HG02884 (cell line): ENCODE measurements around the gene VWA8.
"Not testable (repeated sequence)": the region's sequence is repeated elsewhere in the genome, so short reads cannot be mapped to it uniquely, and the experiment has no call there.

Experiments used
- ATAC-seq: cut with Tn5 transposase; IDR thresholded peaks from one replicate; pipeline ENCODE4 v1.9.1; 2021; ENCODE audit warnings: mild to moderate bottlenecking, moderate library complexity; ENCODE audit not compliant: unreplicated experiment

VWA8 gene

DNA sequence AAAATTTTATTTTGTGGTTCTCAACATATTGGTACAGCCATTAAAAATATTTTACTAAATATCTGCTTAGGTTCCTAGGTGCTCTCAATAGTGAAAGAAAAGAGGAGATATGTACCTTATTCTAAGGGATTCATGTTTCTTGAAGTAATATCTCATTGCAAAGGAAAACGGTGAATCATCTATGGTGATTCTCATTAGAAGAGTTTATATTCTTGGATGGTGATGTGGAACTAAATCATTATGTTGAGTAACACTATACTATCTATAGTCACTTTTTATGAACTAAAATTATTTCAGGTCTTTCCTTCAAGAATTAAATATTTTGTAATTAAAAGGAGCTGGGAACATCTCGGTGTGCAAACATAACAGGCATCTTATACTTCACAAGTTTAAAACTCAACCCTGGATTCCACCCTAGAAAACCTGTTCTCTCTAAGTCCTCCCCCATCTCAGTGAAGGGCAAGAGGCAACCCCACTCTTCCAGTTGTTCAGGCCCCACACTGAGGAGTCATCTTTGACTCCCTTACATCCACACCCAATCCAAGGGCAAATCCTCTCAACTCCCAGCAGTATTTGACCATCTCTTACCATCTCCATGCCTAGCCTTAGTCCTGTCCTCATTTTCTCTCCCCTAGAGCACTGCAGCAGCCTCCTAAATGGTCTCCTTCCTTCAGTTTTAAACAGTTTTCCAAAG, 363.4 kb downstream of the VWA8 start:
- no peak for ATAC-seq

DNA sequence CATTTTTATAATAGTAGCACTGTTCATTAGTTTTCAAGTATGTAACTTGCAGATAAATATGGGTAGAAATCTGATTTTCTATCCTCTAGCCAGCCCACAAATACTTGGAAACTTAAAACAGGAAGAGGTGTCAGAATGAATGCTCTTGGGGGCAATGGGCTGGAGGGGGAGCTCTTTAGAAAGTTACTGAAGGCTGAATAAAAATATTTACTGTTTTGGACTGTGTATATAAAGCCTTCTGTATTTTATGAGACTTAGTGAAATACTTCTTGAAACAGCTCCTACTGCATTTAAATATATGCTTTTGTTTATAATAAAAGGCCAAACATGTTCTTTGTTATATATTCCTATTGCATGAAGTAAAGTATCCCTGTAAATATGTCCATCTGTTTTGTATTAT, 364.7 kb downstream of the VWA8 start:
- no peak for ATAC-seq

DNA sequence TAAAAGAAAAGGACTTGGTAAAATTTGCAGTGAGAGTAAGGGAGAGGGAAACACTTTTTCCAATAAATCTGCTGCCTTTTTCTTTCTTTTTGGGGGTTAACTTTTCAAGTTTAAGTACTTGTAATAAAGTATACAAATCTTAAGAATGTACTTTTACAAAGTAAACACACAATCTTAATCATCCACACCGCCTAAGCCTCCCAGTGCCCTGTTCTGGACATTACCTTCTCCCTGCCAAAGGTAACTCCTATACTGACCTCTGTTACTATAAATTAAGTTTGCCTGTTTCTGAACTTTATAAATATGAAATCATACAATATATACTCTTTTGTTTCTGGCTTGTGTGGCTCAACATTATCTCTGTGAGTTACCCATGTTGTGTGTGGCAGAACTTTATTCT, 365.6 kb downstream of the VWA8 start:
- ATAC-seq: no peak

DNA sequence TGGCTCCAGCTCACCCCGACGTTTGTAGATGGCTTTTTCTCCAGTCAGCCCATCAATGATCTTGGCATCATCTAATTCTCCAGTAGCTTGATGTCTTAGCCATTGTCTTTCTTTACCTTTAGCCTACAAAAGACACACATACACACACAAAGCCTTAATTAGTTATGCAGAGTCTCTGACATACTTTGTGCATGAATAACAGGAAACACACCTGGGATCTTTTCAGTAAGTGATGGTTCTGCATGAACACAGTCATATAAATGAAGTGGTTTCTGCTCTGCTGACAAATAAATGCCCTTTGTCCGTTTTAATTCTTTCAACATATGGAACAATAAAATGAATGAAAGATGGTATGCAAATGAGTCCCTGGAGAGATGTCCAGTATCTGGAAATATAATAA, 370.3 kb downstream of the VWA8 start:
- ATAC-seq: no peak

DNA sequence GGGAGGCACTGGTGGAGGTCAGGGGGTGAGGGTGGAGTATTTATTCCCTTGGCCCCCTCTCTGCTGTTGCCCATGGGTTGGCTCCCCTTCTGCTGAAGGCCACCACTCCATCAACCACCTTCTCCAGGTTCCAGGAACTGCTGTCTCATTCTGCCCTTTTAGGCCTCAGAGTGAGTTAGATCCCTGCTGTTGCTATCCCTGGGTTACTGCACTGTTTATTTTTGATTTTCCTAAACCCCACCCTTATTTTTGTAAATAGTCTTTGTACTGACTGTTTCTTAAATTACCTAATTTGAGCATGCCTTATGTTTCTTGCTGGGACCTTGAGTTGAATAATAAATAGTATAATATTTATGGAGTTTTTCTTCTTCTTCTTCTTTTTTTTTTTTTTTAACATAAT, 370.8 kb downstream of the VWA8 start:
- ATAC-seq: no peak

DNA sequence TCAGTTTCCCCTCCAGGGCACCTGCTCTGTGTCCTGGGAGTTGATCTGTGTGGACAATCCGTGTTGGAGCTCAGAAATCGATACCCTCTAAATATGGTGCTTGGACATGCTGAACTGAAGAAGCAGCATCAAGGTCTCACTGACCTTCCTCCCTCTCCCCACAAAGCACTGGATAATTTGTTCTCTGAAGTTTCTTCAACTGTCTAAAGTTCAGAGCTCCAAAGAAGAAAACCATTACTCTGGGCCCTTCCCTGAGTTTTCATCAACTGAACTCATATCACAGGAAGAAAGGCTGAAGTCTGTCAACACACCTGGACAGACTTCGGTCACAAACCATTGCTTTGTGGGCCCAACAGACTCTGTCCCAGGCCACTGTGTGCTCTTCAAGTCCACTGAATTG, 371.5 kb downstream of the VWA8 start:
- ATAC-seq: no peak

DNA sequence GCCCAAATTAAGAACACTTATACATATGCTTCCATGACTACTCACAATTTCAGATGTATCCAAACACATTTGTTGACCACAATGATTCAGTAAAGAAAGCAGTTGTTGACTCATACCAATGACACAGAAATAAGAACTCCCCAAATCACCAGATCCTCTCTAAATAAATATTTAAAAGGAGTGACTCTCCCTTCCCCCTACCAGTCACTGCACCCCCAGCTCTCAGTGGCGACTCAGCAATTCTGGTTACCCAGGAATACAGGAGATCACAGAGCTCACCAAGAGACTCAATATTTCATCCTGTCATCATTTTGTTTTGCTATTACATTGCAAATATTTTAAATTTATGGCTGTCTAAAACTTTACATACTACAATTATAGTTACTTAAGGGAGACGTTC, 372.0 kb downstream of the VWA8 start:
- ATAC-seq: no peak

DNA sequence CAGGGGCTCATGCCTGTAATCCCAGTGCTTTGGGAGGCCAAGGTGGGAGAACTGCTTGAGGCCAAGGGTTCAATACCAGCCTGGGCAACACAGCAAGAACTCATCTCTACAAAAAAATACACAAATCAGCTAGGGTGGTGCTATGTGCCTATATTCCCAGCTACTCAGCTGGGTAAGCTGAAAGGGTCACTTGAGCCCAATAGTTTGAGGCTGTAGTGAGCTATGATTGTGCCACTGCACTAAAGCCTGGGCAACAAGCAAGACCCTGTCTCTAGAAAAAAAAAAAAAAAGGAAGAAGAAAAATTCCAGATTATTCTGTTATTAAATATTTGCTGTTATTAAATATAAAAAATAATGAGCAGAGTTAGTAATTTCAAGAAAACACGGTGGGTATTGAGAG, 372.5 kb downstream of the VWA8 start:
- ATAC-seq: no peak

DNA sequence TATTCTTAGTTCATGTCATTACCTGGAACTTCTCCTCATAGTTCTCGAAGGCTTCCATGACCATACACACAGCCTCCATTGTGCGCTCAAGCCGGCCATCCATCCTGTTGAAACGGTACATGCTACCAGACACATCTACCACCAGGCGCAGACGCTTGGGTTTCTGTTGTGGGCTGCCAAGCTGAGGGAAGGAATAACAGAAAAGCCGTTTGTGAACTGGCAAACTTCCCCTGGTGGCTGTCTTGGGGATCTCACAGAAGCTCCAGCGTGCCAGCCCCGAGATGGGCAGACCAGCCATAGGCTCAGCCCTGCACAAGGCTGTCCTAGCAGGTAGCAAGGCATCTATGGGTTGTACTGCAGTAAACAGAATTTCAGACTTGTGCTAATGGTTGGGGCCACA, 373.4 kb downstream of the VWA8 start:
- no peak for ATAC-seq

DNA sequence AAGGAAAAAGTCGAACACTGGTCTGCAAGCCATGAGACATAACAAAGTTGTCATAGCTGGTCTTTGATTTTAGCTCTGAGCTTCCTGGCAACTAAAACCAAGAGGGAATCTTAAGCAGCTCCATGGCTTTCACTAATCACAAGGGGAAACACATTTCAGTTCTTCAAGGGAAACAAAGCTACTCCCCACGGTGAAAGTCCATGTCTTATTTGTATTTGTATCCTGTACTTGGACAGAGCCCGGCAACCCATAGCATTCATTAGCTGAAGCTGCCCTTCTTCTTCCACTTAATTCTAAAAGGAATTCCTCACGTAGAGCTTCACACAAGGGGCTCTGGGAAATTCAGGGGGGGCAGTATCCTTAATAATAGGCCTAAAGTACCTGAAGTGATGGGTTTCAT, 374.7 kb downstream of the VWA8 start:
- no peak for ATAC-seq

DNA sequence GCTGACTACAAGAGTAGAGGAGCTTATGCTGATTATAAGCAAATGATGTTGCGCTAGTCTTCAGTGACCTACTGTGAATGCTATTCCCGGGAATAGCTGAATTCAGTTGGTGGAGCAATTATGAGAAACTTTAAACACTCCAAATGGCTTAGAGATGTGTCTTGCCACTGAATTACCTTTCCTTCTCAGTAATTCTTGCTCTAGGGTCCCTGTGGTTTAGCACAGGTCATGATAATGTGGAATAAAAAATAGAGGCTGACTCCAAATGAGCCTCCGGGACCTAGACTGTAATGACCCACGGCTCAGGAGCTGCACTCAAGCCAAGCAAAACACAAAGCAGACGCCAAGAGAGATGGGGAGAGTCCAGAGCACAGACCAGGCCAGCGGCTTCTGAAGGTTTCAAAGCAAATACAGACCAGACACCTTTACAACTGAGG, 378.9 kb downstream of the VWA8 start:
- no peak for ATAC-seq

DNA sequence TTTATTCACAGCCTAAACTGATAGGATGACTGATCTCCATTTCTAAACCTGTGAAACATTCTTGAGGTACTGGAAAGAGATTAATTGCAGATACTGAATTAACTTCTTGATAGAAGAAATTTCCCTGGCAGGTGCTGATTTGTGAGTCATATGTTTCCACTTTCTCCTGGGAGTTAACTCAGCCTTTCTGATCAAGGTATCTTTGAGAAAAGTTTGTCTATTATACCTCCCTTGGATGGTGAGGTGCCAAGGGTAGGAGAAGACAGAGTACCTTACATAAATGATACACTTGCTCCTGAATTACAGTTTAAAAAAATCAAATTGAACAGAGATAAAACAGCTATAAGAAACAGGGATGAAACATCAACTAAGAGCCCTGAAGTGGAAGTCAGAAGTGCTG, 380.6 kb downstream of the VWA8 start:
- ATAC-seq: no peak

DNA sequence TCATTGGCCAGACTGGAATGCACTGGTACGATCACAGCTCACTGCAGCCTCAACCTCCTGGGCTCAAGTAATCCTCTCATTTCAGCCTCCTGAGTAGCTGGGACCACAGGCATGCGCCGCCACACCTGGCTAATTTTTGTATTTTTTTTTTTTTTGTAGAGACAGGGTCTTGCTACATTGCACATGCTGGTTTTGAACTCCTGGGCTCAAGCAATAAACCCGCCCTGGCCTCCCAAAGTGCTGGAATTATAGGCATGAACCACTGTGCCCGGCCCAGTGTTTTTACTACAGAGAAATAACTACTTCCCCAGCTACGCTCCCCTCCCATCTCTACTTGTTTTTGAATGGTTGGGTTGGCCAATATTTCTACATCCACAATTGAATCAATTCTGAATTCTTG, 381.0 kb downstream of the VWA8 start:
- ATAC-seq: no peak

DNA sequence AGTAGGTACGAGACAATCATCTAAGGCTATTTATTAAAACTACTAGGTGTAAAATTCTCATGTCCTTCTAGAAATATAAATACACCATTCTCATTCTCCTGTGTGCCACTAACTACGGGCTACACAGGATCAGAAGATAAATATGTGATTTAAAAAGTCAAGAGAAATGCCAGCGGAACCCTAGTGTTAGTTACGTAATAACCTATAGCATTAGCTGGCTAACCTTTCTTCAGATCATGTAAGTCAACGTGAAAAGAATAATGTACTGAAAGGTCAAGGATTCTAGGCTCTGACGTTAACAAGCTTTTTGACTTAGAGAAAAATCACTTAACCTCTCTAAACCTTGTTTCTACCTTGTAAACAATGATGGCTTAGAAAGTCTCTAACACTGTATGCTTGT, 381.7 kb downstream of the VWA8 start:
- no peak for ATAC-seq

DNA sequence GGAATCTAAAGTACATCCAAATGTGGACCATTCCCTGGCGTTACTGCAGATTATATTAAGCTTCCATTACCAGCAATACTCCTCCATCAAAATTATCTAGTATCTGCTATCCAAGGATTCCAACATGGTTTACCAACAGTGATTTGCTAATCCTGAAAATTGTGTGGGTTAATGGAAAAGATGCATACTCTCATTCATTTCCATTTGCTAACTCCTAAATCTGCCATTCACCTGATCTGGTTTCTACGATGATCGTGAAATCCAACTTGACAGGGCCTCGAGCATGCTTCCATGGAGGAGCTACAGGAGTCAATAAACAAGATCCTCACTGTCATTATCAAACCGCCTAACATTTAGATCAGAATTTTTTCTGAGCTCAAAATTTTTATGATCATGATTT, 382.5 kb downstream of the VWA8 start:
- ATAC-seq: no peak

DNA sequence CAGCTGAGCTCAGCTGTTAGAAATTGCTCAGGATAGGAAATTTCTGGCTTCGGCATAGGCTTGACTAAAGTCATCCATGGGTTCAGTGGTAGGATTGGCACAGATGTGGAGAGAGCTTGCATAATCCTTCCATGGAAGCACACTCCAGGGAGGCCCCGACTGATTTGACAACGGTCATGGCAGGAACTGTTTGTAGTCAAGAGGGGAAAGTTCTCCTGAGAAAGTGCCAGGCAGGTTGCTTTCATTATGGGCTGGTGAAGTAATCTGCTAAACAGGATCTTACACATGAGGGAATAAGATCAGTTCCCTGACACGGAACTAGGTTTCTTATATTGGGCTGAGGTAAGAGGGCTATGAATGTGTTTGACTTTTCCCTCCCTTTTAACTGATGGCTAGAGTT, 383.5 kb downstream of the VWA8 start:
- no peak for ATAC-seq

DNA sequence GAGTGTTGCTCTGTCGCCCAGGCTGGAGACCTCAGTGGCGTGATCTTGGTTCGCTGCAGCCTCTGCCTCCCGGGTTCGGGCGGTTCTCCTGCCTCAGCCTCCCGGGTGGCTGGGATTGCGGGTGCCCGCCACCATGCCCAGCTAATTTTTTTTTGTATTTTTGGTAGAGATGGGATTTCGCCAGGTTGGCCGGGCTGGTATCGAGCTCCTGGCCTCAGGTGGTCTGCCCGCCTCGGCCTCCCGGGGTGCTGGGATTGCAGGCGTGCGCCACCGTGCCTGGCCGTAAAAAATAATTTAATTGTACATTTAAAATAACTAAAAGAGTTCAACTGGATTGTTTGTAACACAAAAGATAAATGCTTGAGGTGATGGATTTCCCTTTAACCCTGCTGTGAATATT, 387.3 kb downstream of the VWA8 start:
- not testable (repeated sequence) for ATAC-seq

DNA sequence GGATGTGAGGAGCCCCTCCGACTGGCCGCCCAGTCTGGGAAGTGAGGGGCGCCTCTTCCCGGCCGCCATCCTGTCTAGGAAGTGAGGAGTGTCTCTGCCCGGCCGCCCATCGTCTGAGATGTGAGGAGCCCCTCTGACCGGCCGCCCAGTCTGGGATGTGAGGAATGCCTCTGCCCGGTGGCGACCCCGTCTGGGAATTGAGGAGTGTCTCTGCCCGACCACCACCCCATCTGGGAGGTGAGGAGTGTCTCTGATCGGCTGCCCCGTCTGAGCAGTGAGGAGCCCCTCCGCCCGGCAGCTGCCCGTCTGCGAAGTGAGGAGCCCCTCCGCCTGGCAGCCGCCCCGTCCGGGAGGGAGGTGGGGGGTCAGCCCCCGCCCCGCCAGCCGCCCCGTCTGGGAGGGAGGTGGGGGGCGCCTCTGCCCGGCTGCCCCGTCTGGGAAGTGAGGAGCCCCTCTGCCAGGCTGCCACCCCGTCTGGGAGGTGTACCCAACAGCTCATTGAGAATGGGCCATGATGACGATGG, 389.0 kb downstream of the VWA8 start:
- ATAC-seq: not testable (repeated sequence)

DNA sequence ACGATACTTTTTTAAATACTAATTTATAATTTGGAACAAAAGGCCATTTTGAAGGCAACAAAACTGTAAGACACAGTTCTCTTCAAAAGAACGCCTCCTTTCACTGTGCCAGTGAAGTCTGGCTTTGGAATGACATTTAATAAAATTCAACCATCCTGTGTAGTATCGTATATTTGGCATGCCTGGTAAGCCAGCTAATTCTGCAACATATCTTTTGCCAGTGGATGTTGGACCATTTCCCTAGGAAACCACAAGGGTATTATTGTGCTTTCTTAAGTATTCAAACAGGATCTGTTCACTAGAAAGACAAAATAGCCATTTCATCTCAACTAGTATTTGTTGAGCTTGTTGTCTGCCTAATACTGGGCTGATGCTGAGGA, 391.9 kb downstream of the VWA8 start:
- no peak for ATAC-seq

DNA sequence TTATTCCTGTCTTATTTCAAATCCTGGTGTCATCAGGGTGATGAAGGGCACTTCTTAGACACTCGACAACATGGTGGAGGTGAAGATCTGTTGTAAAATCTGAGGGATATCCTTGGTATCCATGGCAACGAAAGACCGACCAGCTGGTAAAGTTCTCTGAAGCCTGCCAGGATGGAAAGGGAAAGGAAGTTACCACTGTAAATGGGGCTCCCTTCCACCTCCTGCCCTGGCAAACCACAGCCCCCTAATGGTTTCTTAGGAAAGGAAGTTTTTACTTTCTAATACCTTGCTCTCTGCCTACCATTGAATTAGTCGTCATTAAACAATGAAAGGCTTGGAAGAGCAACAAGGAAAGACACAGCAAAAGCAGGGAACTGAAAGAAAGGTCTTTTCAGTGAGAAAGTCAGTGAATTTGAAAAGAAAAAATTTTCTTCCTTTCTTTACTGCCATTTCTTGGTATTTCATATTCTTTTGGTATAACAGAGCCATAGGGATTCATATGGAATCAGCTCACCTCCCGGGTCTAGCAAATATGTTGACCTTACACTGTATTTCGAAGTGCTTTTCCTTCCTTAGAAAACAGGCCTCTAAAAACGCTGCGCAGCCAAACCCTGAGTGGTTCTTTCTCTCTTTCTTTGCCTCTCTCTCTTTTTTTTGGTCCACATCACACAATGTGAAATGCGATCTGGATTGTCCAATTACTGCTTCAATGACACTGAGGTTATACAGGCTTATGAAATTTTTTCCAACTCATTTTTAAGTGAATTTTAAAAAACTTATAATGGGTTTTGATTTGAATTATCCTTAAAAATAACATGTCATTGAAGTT, 392.6 kb downstream of the VWA8 start:
- ATAC-seq: no peak

DNA sequence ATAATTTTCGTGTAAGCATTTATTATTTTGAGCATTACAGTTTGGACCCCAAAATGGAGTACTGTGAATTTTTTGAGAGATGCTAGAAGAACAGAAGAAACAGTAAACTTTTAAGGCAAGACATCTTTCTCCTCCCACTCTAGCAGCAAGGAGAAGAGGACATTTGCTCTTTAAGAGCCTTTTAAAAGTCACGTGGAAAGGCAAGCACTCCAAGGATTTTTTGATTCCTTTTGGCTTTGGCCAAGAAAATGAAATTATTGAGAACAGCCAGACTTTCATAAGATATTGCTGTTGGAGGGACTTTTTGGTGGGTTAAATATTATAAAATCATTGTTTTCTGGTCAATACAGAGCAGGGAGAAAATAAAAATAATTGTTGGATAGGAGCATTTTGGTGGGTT, 393.5 kb downstream of the VWA8 start:
- no peak for ATAC-seq

DNA sequence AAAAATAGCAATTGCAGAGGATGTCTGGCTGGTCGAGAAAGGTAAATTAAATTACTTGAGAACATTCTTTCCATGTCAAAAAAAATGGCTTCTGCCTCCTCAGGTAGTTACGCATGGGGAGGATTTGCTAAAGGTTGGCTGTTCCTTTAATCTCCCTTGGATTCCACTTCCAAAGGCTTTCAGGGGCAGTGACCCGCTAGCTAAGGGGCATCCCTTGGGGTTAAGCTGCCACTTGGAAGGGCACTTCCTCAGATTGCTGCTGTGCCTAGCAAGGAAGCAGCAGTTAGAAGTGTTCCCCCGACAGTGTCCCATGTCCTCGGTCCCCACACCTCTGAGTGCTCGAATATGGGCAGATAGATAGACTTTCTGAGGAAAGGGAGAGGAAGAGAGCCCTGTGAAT, 395.1 kb downstream of the VWA8 start:
- no peak for ATAC-seq
